ENCODE results near the gene ABHD13. TPM values are rescaled to one million over a fixed set of nuclear protein-coding genes. Genes with fewer than 3 reads are reported as not detected.

ABHD13 gene
- 4.0 to 5.2 TPM (median 5.0 TPM) in 5 replicates for total RNA-seq (2022; extraction: Qiagen RNA extraction)

GRCh38 chr13:108218044-108218974 lies at the start of gene ABHD13:
Gene ABHD13 (plus strand): TSS chr13:108218392. CDS start chr13:108229219, 10,827 bp downstream.

GRCh38 chr13:108215436-108215835 lies 2.8 kb upstream of the ABHD13 start, which contains the start of gene LIG4:
Gene LIG4 (minus strand): TSS chr13:108215536. CDS start chr13:108211268, 4,268 bp downstream.

GRCh38 chr13:108269601-108270328 lies 51.6 kb downstream of the ABHD13 start, which contains the start of gene TNFSF13B:
Gene TNFSF13B (plus strand): TSS chr13:108269718. CDS start chr13:108269896, 178 bp downstream.

Other genes starting within 250 kb of the ABHD13 start
- 3.4 to 4.7 TPM (median 4.0 TPM) in 5 replicates for gene LIG4, start 2.9 kb upstream of the ABHD13 start, total RNA-seq (2022; extraction: Qiagen RNA extraction)
- gene TNFSF13B, start 51.3 kb downstream of the ABHD13 start, total RNA-seq (2022; extraction: Qiagen RNA extraction), result 0.05 to 0.41 TPM (median 0.17 TPM) in 5 replicates